ENCODE data around the gene INHBC. TPM values are rescaled to one million over a fixed set of nuclear protein-coding genes. Genes with fewer than 3 reads are reported as not detected.
"Not testable (repeated sequence)": the region's sequence is repeated elsewhere in the genome, so short reads cannot be mapped to it uniquely, and the experiment has no call there.

Gene INHBC
- total RNA-seq, 3 donors from 2014 or later, result not detected

DNA sequence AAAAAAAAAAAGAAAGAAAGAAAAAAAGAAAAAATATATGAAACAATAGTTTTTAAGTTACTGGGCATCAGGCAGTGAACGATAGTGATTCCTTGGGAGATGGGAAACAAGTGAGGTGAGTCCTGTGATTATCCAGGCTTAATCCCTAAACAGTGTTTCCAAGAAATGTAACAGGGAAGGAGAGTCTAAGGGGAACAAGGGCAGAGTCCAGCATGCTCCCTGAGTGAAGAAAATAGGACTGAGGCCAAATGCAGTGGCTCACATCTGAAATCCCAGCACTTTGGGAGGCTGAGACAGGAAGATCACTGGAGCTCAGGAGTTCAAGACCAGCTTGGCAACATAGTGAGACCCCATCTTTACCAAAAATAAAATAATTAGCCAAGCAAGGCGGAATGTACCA is 44.4 kb upstream of the INHBC start:
- no peak overlapping the region for H3K4me3 ChIP-seq
- TF ChIP-seq, protein P1, sequence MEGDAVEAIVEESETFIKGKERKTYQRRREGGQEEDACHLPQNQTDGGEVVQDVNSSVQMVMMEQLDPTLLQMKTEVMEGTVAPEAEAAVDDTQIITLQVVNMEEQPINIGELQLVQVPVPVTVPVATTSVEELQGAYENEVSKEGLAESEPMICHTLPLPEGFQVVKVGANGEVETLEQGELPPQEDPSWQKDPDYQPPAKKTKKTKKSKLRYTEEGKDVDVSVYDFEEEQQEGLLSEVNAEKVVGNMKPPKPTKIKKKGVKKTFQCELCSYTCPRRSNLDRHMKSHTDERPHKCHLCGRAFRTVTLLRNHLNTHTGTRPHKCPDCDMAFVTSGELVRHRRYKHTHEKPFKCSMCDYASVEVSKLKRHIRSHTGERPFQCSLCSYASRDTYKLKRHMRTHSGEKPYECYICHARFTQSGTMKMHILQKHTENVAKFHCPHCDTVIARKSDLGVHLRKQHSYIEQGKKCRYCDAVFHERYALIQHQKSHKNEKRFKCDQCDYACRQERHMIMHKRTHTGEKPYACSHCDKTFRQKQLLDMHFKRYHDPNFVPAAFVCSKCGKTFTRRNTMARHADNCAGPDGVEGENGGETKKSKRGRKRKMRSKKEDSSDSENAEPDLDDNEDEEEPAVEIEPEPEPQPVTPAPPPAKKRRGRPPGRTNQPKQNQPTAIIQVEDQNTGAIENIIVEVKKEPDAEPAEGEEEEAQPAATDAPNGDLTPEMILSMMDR (IDR thresholded peaks at IDR 0.05), result no peak
- intact Hi-C loops (cut with DNase I, micrococcal nuclease), result no loop called here
- no peaks in the 10 kb centered on the region for H3K4me1 ChIP-seq (ENCODE audit: low read depth)
- no peaks in the 10 kb centered on the region for H3K36me3 ChIP-seq (ENCODE audit: low read depth)
- no peak for DNase-seq
- ATAC-seq, result no peak
- H3K9me3 ChIP-seq, result no peaks in the 10 kb centered on the region

DNA sequence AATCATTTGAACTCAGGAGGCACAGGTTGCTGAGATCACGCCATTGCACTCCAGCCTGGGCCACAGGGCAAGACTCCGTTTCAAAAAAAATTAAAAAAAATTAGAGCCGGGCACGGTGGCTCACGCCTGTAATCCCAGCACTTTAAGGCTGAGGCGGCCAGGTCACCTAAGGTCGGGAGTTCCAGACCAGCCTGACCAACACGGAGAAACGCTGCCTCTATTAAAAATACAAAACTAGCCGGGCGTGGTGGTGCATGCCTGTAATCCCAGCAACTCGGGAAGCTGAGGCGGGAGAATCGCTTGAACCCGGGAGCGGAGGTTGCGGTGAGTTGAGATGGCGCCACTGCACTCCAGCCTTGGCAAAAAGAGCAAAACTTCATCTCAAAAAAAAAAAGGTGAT is 39.5 kb upstream of the INHBC start:
- no peak for DNase-seq
- no peaks in the 10 kb centered on the region for H3K36me3 ChIP-seq (ENCODE audit: low read depth)
- TF ChIP-seq, protein P1 (IDR thresholded peaks at IDR 0.05), result no peak
- no peak overlapping the region for H3K4me3 ChIP-seq
- intact Hi-C loops (cut with DNase I, micrococcal nuclease), result no loop called here
- no peak for ATAC-seq
- H3K9me3 ChIP-seq, result no peaks in the 10 kb centered on the region
- no peaks in the 10 kb centered on the region for H3K4me1 ChIP-seq (ENCODE audit: low read depth)

DNA sequence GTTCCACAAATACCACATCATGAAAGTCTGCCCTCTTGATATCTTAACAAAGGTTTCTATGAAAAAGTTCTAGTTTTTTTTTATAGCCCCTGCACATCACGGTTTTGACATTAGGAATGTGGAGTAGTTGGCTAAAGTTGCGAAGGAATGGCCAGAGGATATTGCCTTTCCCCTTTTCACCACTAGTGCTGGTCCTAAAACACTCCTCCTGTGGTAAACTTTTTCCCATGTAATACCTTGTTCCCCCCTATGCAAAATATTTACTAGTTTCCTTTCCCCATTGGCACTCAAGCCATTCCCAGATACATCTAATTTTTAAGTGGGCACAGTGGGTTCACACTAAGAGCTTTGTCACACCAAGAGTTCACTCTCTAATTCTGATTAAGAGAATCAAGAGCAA is 37.1 kb upstream of the INHBC start:
- Histone ChIP-seq H3K4me3 (no peak overlapping the region), H3K9me3 (no peaks in the 10 kb centered on the region), H3K36me3 (ENCODE audit: low read depth) (no peaks in the 10 kb centered on the region), H3K4me1 (ENCODE audit: low read depth) (no peaks in the 10 kb centered on the region)
- intact Hi-C loops (cut with DNase I, micrococcal nuclease), result no loop called here
- no peak for ATAC-seq
- TF ChIP-seq, protein P1 (IDR thresholded peaks at IDR 0.05), result no peak
- no peak for DNase-seq

DNA sequence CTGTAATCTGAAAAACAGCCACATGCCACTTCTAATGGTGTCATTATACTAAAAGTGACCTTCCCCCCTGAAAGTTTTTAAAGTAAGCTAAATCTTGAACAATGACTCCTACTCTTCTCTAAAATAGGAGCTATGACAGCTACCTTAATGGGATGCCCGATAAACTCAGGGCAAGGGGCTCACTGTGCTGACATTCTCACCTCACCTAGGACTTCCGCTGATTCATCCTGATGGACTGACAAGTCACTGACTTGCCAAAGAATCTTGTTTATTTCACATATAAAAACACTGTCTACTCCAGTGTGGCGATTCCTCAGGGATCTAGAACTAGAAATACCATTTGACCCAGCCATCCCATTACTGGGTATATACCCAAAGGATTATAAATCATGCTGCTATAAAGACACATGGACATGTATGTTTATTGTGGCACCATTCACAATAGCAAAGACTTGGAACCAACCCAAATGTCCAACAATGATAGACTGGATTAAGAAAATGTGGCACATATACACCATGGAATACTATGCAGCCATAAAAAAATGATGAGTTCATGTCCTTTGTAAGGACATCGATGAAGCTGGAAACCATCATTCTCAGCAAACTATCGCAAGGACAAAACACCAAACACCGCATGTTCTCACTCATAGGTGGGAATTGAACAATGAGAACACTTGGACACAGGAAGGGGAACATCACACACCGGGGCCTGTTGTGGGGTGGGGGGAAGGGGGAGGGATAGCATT is 34.7 kb upstream of the INHBC start:
- H3K36me3 ChIP-seq (ENCODE audit: low read depth); H3K4me3 ChIP-seq; DNase-seq; H3K4me1 ChIP-seq (ENCODE audit: low read depth); H3K9me3 ChIP-seq; ATAC-seq; intact Hi-C loops (cut with DNase I, micrococcal nuclease): not testable (repeated sequence)

DNA sequence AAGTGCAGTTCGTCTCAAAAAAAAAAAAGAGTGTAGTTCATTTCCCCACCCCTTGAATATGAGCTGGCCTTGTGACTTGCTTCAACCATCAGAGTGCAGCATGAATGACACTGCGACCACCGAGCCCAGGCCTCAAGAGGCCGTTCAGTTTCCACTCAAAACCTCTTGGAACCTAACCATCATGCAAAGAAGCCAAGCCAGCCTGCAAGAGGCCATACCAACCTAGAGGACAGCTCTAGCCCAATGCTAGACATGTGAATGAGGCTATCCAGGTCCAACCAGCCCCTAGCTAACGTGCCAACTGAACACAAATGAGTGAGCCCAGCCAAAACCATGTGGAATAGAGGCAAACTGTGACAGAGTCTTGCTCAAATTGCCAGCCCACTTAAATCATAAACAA is 33.4 kb upstream of the INHBC start:
- TF ChIP-seq, protein P1 (IDR thresholded peaks at IDR 0.05), result no peak
- intact Hi-C loops (cut with DNase I, micrococcal nuclease), result no loop called here
- no peak overlapping the region for H3K4me3 ChIP-seq
- no peaks in the 10 kb centered on the region for H3K4me1 ChIP-seq (ENCODE audit: low read depth)
- DNase-seq (no peak), ATAC-seq (no peak)
- no peaks in the 10 kb centered on the region for H3K36me3 ChIP-seq (ENCODE audit: low read depth)
- no peaks in the 10 kb centered on the region for H3K9me3 ChIP-seq

DNA sequence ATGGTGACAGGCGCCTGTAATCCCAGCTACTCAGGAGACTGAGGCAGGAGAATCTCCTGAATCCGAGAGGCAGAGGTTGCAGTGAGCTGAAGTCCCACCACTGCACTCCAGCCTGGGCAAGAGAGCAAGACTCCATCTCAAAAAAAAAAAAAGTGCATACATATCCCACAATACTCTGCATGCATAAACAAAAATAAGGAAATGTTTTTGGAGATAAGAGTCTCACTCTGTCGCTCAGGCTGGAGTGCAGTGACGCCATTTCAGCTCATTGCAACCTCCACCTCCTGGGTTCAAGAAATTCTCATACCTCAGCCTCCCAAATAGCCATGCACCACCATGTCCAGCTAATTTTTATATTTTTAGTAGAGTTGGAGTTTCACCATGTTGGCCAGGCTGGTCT is 32.4 kb upstream of the INHBC start:
- ATAC-seq; DNase-seq; H3K4me1 ChIP-seq (ENCODE audit: low read depth); H3K36me3 ChIP-seq (ENCODE audit: low read depth); H3K4me3 ChIP-seq; H3K9me3 ChIP-seq; intact Hi-C loops (cut with DNase I, micrococcal nuclease): not testable (repeated sequence)
